ENCODE data around the gene HLA-DMA.

DNA sequence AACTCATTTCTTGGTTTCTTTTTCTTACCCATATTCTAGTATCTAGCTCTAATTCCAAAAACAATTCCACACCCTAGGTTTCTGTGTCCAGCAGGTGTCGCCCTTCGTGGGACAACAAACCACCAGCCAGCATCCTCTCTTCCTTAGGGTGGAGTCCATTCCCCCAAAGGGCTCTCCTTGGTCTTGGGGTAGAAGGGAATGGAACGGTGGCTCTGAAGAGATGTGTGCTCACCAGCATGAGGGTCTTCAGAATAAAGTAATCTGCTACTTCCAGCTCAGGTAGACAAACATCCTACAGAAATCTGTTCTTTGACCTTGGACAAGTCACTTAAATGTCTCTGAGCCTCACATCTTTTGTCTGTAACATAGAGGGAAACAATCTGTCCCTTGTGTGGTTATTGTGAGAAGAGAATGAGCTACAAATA is 19.2 kb downstream of the HLA-DMA start:
- TF ChIP-seq CTCF (IDR thresholded peaks at IDR 0.05) = peak; percentile 75 to 92
- no peak for TF ChIP-seq POLR2A (IDR thresholded peaks at IDR 0.05)

Data from suprapubic skin (tissue), 3 donors.